Measurements from ENCODE around the gene ZNF410. TPM values are rescaled to one million over a fixed set of nuclear protein-coding genes. Genes with fewer than 3 reads are reported as not detected.

ZNF410 gene
- total and polyA plus RNA-seq, 2 of the 13 experiments (the other 11 are each of a cell fraction or from before 2014, with no cell fraction given), result 19.2 to 44.3 TPM

DNA sequence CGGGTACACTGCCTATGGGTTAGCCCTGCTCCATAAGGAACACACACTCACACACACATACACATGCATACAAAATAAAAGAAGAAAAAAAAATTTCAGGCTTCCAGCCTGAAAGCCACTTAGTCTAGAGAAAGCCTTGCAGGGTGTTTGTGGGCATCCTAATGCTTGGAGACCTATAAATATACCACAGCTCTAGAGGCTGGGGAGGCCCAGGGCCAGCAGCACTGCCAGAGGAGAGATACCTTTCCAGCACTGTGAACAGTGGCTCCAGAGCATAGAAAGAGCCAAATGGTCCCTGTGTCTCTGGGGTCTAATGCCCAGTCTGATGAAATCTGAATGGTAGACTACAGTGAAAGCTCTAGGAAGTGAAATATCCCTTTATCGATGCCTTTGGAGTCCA, 50.4 kb downstream of the ZNF410 start:
- CTCF ChIA-PET (ENCODE audit: low intra/inter-chr PET ratio, low total read pairs), result no interaction called here
- Histone ChIP-seq H3K79me2 (ENCODE audit: insufficient read depth, low read length) (no peaks in the 10 kb centered on the region), H2AFZ (ENCODE audit: low read length) (no peak overlapping the region), H3K36me3 (replicated peaks in 1 of 2; ENCODE audit: control insufficient read depth in 1 of 2, insufficient read depth in 2 of 2, low read length in 2 of 2) (peaks cover 3 to 26% of the 10 kb centered on the region in 2 experiments), H4K20me1 (ENCODE audit: insufficient read depth, low read length) (no peaks in the 10 kb centered on the region), H3K4me2 (ENCODE audit: low read depth, low read length) (no peak overlapping the region), H3K4me3 (replicated peaks in 1 of 3; ENCODE audit: insufficient read depth in 1 of 3, low read depth in 2 of 3, low read length in 3 of 3) (no peak overlapping the region), H3K9ac (ENCODE audit: insufficient read depth, low read depth, low read length) (no peak overlapping the region), H3K27ac (ENCODE audit: extremely low read length, insufficient read depth, low read length) (no peak overlapping the region), H3K27me3 (ENCODE audit: control insufficient read depth in 1 of 2, insufficient read depth in 2 of 2, low read length in 2 of 2) (no peaks in the 10 kb centered on the region), H3K4me1 (ENCODE audit: insufficient read depth, low read length) (peaks cover 6% of the 10 kb centered on the region), H3K9me3 (ENCODE audit: low read length) (no peaks in the 10 kb centered on the region)
- in situ Hi-C loops (cut with HindIII; ENCODE audit: extremely low pct_ligation_motif_present, low pct_unique_long_range_greater_than_20kb), result no loop called here
- BruUV-seq (replicated peaks), result no TSS peak
- DNase-seq (ENCODE audit: low spot score) (no peak), FAIRE-seq (no peak), ATAC-seq (no peak; the same call in 2 of the 3 replicates)
- intact Hi-C loops (cut with micrococcal nuclease; ENCODE audit: unreplicated experiment), result no loop called here
- TF ChIP-seq TARDBP (CRISPR knock-in tag; IDR thresholded peaks at IDR 0.05) (no peak), ZNF737 (CRISPR knock-in tag; IDR thresholded peaks at IDR 0.05; ENCODE audit: borderline replicate concordance) (no peak), PHF21A (CRISPR knock-in tag; IDR thresholded peaks at IDR 0.05) (no peak), ZNF34 (CRISPR knock-in tag; IDR thresholded peaks at IDR 0.05; ENCODE audit: borderline replicate concordance) (no peak), ZSCAN29 (CRISPR knock-in tag; conservative IDR thresholded peaks at IDR 0.05) (no peak), HCFC1 (IDR thresholded peaks at IDR 0.05; ENCODE audit: low read depth, low read length) (no peak), ZNF674 (CRISPR knock-in tag; IDR thresholded peaks at IDR 0.05; ENCODE audit: low read depth) (no peak), SIX4 (CRISPR knock-in tag; IDR thresholded peaks at IDR 0.05) (no peak), BRD4 (CRISPR knock-in tag; IDR thresholded peaks at IDR 0.05) (no peak), HOXA3 (CRISPR knock-in tag; IDR thresholded peaks at IDR 0.05) (no peak), NFE2L1 (CRISPR knock-in tag; IDR thresholded peaks at IDR 0.05; ENCODE audit: borderline replicate concordance) (no peak), ZFP82 (CRISPR knock-in tag; IDR thresholded peaks at IDR 0.05; ENCODE audit: borderline replicate concordance) (no peak), POLR2A (IDR thresholded peaks at IDR 0.05; ENCODE audit: insufficient read depth in 1 of 2, low read depth in 2 of 2, low read length in 2 of 2) (no peak), KAT8 (CRISPR knock-in tag; IDR thresholded peaks at IDR 0.05) (no peak)
- TF ChIP-seq, protein P1, sequence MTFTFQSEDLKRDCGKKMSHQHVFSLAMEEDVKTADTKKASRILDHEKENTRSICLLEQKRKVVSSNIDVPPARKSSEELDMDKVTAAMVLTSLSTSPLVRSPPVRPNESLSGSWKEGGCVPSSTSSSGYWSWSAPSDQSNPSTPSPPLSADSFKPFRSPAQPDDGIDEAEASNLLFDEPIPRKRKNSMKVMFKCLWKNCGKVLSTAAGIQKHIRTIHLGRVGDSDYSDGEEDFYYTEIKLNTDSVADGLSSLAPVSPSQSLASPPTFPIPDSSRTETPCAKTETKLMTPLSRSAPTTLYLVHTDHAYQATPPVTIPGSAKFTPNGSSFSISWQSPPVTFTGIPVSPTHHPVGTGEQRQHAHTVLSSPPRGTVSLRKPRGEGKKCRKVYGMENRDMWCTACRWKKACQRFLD (CRISPR knock-in tag; IDR thresholded peaks at IDR 0.05; ENCODE audit: borderline replicate concordance), result no peak
- 94% methylated on average over 2 of the region's 2 CpGs for WGBS (ENCODE audit: low lambda C conversion rate)
- POLR2A ChIA-PET, result no interaction called here

Measured in HepG2 (cell line).